ENCODE data around the gene OR2F1. TPM values are rescaled to one million over a fixed set of nuclear protein-coding genes. Genes with fewer than 3 reads are reported as not detected.

Gene OR2F1
- total RNA-seq, 1 donor from 2014 or later, result not detected

DNA sequence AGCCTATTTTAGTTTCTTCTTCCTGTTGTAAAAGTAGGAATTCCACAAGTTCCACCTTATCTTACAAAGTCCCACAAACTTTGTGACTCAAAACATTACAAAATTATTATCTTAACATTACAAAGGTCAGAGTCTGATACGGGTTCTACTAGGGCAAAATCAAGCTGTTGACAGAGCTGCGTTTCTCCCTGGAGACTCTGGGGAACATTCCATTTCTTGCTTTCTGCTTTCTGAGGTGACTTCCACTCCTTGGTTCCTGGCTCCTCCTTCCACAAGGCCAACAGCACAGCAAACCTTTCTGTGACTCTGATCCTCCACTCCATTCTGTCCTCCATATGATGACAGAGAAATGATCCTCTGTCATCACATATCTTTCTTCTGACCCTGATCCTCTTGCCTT is 10.6 kb downstream of the OR2F1 start:
- Mint-ChIP-seq H3K4me1 (ENCODE audit: unreplicated experiment) (no peaks in the 10 kb centered on the region), H3K9me3 (ENCODE audit: unreplicated experiment) (no peaks in the 10 kb centered on the region), H3K36me3 (ENCODE audit: low read depth, unreplicated experiment) (no peaks in the 10 kb centered on the region), H3K27me3 (ENCODE audit: unreplicated experiment) (no peaks in the 10 kb centered on the region), H3K4me3 (ENCODE audit: unreplicated experiment) (no peak overlapping the region), H3K27ac (ENCODE audit: unreplicated experiment) (no peak overlapping the region)
- no peak for DNase-seq (ENCODE audit: low spot score)
- TF ChIP-seq, protein P1, sequence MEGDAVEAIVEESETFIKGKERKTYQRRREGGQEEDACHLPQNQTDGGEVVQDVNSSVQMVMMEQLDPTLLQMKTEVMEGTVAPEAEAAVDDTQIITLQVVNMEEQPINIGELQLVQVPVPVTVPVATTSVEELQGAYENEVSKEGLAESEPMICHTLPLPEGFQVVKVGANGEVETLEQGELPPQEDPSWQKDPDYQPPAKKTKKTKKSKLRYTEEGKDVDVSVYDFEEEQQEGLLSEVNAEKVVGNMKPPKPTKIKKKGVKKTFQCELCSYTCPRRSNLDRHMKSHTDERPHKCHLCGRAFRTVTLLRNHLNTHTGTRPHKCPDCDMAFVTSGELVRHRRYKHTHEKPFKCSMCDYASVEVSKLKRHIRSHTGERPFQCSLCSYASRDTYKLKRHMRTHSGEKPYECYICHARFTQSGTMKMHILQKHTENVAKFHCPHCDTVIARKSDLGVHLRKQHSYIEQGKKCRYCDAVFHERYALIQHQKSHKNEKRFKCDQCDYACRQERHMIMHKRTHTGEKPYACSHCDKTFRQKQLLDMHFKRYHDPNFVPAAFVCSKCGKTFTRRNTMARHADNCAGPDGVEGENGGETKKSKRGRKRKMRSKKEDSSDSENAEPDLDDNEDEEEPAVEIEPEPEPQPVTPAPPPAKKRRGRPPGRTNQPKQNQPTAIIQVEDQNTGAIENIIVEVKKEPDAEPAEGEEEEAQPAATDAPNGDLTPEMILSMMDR (IDR thresholded peaks at IDR 0.05; ENCODE audit: unreplicated experiment), result no peak

DNA sequence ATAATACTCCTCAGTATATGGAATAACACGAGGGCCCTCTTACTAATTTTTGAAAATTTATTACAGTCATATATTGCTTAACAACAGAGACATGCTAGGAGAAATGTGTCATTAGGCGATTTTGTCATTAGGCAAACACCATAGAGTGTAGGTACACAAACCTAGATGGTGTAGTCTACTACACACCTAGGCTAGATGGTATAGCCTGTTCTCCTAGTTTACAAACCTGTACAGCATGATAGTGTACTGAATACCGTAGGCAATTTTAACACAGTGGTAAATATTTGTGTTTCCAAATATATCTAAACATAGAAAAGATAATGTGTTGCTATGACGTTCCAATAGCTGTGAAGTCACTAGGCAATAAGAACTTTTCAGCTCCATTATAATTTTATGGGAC is 12.8 kb downstream of the OR2F1 start:
- no peak for DNase-seq (ENCODE audit: low spot score)
- Mint-ChIP-seq H3K4me3 (ENCODE audit: unreplicated experiment) (no peak overlapping the region), H3K27me3 (ENCODE audit: unreplicated experiment) (no peaks in the 10 kb centered on the region), H3K27ac (ENCODE audit: unreplicated experiment) (no peak overlapping the region), H3K36me3 (ENCODE audit: low read depth, unreplicated experiment) (no peaks in the 10 kb centered on the region), H3K4me1 (ENCODE audit: unreplicated experiment) (no peaks in the 10 kb centered on the region), H3K9me3 (ENCODE audit: unreplicated experiment) (no peaks in the 10 kb centered on the region)
- TF ChIP-seq, protein P1 (IDR thresholded peaks at IDR 0.05; ENCODE audit: unreplicated experiment), result no peak

DNA sequence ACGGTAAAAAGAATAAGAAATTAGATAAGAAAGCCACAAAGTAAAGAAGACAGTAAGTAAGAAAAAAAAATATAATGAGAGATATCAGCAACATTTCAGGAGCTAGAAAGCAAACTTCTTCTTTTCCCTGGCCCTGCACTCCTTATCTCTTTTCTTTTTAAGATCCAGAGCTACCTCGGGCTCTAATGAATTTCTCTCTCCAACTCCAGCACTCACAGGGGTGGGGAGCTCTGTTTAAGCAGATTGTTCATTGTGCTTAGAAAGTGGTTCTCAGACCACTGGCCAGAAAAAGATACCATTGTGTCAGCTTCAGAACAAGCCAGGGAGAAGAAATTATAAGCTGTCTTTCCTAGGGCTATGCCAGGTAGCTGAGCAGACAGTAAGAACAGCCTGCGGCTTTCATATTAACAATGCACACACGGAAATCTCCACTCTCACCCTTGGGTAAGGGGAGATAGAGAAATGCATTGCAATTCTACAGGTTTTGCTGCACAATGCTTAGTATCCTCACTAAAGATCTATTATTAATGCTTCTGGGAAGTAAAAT is 19.3 kb downstream of the OR2F1 start:
- H3K27ac Mint-ChIP-seq (ENCODE audit: unreplicated experiment), result no peak overlapping the region
- no peak overlapping the region for H3K4me3 Mint-ChIP-seq (ENCODE audit: unreplicated experiment)
- no peaks in the 10 kb centered on the region for H3K36me3 Mint-ChIP-seq (ENCODE audit: low read depth, unreplicated experiment)
- no peaks in the 10 kb centered on the region for H3K4me1 Mint-ChIP-seq (ENCODE audit: unreplicated experiment)
- H3K27me3 Mint-ChIP-seq (ENCODE audit: unreplicated experiment), result no peaks in the 10 kb centered on the region
- TF ChIP-seq, protein P1 (IDR thresholded peaks at IDR 0.05; ENCODE audit: unreplicated experiment), result no peak
- DNase-seq (ENCODE audit: low spot score), result no peak
- H3K9me3 Mint-ChIP-seq (ENCODE audit: unreplicated experiment), result no peaks in the 10 kb centered on the region

DNA sequence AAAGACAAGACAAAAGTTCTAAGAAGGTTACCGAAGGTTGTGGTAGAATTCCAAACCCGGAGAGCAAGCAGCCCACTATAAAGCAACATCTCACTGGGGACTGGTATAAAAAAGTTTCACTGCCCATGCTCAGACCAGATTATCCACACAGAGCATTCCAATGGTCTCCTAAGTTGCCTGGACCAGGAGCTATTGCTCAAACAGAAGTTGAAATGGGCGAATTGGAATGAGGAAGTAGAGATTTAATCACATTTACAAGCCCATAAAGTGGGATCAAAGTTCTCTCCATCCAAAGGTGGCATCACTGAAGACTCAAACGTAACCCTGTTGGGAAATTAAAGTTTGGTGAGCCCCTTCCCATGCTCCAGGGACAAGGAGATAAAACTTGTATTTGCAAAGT is 19.8 kb downstream of the OR2F1 start:
- H3K9me3 Mint-ChIP-seq (ENCODE audit: unreplicated experiment), result no peaks in the 10 kb centered on the region
- H3K36me3 Mint-ChIP-seq (ENCODE audit: low read depth, unreplicated experiment), result no peaks in the 10 kb centered on the region
- no peak overlapping the region for H3K27ac Mint-ChIP-seq (ENCODE audit: unreplicated experiment)
- no peaks in the 10 kb centered on the region for H3K27me3 Mint-ChIP-seq (ENCODE audit: unreplicated experiment)
- no peak for DNase-seq (ENCODE audit: low spot score)
- no peaks in the 10 kb centered on the region for H3K4me1 Mint-ChIP-seq (ENCODE audit: unreplicated experiment)
- TF ChIP-seq, protein P1 (IDR thresholded peaks at IDR 0.05; ENCODE audit: unreplicated experiment), result no peak
- no peak overlapping the region for H3K4me3 Mint-ChIP-seq (ENCODE audit: unreplicated experiment)

DNA sequence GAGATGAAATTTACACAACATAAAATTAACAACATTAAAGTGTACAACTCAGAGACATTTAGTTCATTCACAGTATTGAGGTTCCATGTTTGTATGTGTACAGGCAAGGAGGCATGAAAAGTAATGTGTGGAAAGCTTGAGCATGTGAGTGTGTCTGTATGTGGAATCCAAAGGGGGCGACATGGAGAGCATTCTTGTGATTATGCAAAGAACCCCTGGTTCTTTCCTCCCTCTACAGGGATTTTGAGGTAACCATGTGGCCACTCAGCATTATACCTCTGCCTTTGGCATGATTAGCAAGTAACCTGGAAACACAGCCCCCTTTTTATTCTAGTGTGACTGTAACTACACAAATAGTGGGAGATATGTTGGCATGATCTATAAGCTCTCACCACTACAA is 21.0 kb downstream of the OR2F1 start:
- H3K4me1 Mint-ChIP-seq (ENCODE audit: unreplicated experiment), result no peaks in the 10 kb centered on the region
- H3K4me3 Mint-ChIP-seq (ENCODE audit: unreplicated experiment), result no peak overlapping the region
- H3K9me3 Mint-ChIP-seq (ENCODE audit: unreplicated experiment), result no peaks in the 10 kb centered on the region
- no peaks in the 10 kb centered on the region for H3K27me3 Mint-ChIP-seq (ENCODE audit: unreplicated experiment)
- no peak overlapping the region for H3K27ac Mint-ChIP-seq (ENCODE audit: unreplicated experiment)
- no peak for DNase-seq (ENCODE audit: low spot score)
- H3K36me3 Mint-ChIP-seq (ENCODE audit: low read depth, unreplicated experiment), result no peaks in the 10 kb centered on the region
- TF ChIP-seq, protein P1 (IDR thresholded peaks at IDR 0.05; ENCODE audit: unreplicated experiment), result no peak

Data from endothelial cell (in vitro differentiated cells).